WTC11 (cell line): ENCODE measurements around the gene CHRNA3. TPM values are rescaled to one million over a fixed set of nuclear protein-coding genes. Genes with fewer than 3 reads are reported as not detected.

Experiments used
- ATAC-seq: fragments of 200-7000 bp; cut with Tn5 transposase; 2 replicates; pipeline ENCODE4 v1.10.0; 2021; ENCODE audit warnings: mild to moderate bottlenecking, moderate library complexity
- CTCF ChIA-PET: fragments of 300-600 bp; sonication (Branson Sonifier 250); formaldehyde crosslinking; loops from one replicate; lab custom pipeline; 2021; ENCODE audit warnings: antibody characterized with exemption; lab: Charles Lee
- POLR2A ChIA-PET: fragments of 350-600 bp; sonication (Branson Sonifier 250); formaldehyde crosslinking; loops from one replicate; lab custom pipeline; 2021; ENCODE audit warnings: antibody characterized with exemption; lab: Charles Lee
- DNase-seq: peaks from one replicate; pipeline ENCODE4 v3.0.0; 2021; ENCODE audit warnings: low spot score
- H3K27ac Mint-ChIP-seq: 2 replicates; pipeline ENCODE4 v1.8.0; 2021; ENCODE audit warnings: mixed read lengths
- H3K27me3 Mint-ChIP-seq: 2 replicates; pipeline ENCODE4 v1.8.0; 2021; ENCODE audit warnings: low read depth, mild to moderate bottlenecking, moderate library complexity, mixed read lengths
- H3K36me3 Mint-ChIP-seq: 2 replicates; pipeline ENCODE4 v1.8.0; 2021; ENCODE audit warnings: mixed read lengths
- H3K4me1 Mint-ChIP-seq: 2 replicates; pipeline ENCODE4 v1.8.0; 2022; ENCODE audit warnings: mixed read lengths
- H3K4me3 Mint-ChIP-seq: 2 replicates; pipeline ENCODE4 v1.8.0; 2021; ENCODE audit warnings: mild to moderate bottlenecking, moderate library complexity, mixed read lengths
- H3K9me3 Mint-ChIP-seq: 2 replicates; pipeline ENCODE4 v1.8.0; 2021; ENCODE audit warnings: mixed read lengths
- ATF6 ChIP-seq: sonication (generic); formaldehyde crosslinking; IDR thresholded peaks from 2 replicates; pipeline ENCODE4 v1.8.1; 2023; ENCODE audit warnings: mild to moderate bottlenecking, missing genetic modification reagents
- CBFB ChIP-seq: sonication (generic); formaldehyde crosslinking; IDR thresholded peaks from 2 replicates; pipeline ENCODE4 v1.8.1; 2022; ENCODE audit warnings: mild to moderate bottlenecking, low read depth, missing genetic modification reagents
- CTCF ChIP-seq: fragments of 200-600 bp; IDR thresholded peaks from 2 replicates; pipeline ENCODE4 v1.8.0; 2022; ENCODE audit warnings: antibody characterized with exemption
- EMX1 ChIP-seq: fragments of 250-450 bp; sonication (Bioruptor Pico); IDR thresholded peaks from 2 replicates; pipeline ENCODE4 v1.8.0; 2021; ENCODE audit warnings: mild to moderate bottlenecking
- FOXJ3 ChIP-seq: sonication (generic); formaldehyde crosslinking; IDR thresholded peaks from 2 replicates; pipeline ENCODE4 v1.9.0; 2021; ENCODE audit warnings: missing genetic modification reagents, mild to moderate bottlenecking, borderline replicate concordance
- FOXP1 ChIP-seq: sonication (generic); formaldehyde crosslinking; IDR thresholded peaks from 2 replicates; pipeline ENCODE4 v1.8.0; 2022; ENCODE audit warnings: missing genetic modification reagents, mild to moderate bottlenecking, moderate library complexity, borderline replicate concordance
- GRHL2 ChIP-seq: fragments of 250-450 bp; sonication (Bioruptor Pico); IDR thresholded peaks from 2 replicates; pipeline ENCODE4 v1.8.0; 2022; ENCODE audit warnings: mild to moderate bottlenecking, moderate library complexity; ENCODE audit not compliant: insufficient replicate concordance, severe bottlenecking
- GTF2I ChIP-seq: fragments of 250-450 bp; sonication (Bioruptor Pico); conservative IDR thresholded peaks from 2 replicates; pipeline ENCODE4 v1.4.0; 2021; ENCODE audit warnings: mild to moderate bottlenecking
- IRF2 ChIP-seq: sonication (generic); formaldehyde crosslinking; IDR thresholded peaks from 2 replicates; pipeline ENCODE4 v1.8.0; 2022; ENCODE audit warnings: low read depth, missing genetic modification reagents, borderline replicate concordance
- JAZF1 ChIP-seq: fragments of 250-450 bp; sonication (Bioruptor Pico); IDR thresholded peaks from 2 replicates; pipeline ENCODE4 v1.9.0; 2021; ENCODE audit warnings: moderate library complexity, mild to moderate bottlenecking, inconsistent platforms
- JUN ChIP-seq: sonication (generic); formaldehyde crosslinking; IDR thresholded peaks from 2 replicates; pipeline ENCODE4 v1.8.0; 2023; ENCODE audit warnings: mild to moderate bottlenecking, missing genetic modification reagents
- NFATC4 ChIP-seq: fragments of 250-450 bp; sonication (Bioruptor Pico); IDR thresholded peaks from 2 replicates; pipeline ENCODE4 v1.9.0; 2021; ENCODE audit warnings: mild to moderate bottlenecking
- RORB ChIP-seq: fragments of 250-450 bp; sonication (Bioruptor Pico); IDR thresholded peaks from 2 replicates; pipeline ENCODE4 v1.9.0; 2021; ENCODE audit warnings: mild to moderate bottlenecking
- SOX15 ChIP-seq: fragments of 250-450 bp; sonication (Bioruptor Pico); IDR thresholded peaks from 2 replicates; pipeline ENCODE4 v1.9.0; 2021; ENCODE audit warnings: mild to moderate bottlenecking
- TEAD1 ChIP-seq: sonication (generic); formaldehyde crosslinking; IDR thresholded peaks from 2 replicates; pipeline ENCODE4 v1.8.0; 2022; ENCODE audit warnings: mild to moderate bottlenecking, missing genetic modification reagents
- TEAD4 ChIP-seq: sonication (generic); formaldehyde crosslinking; IDR thresholded peaks from 2 replicates; pipeline ENCODE4 v1.8.0; 2022; ENCODE audit warnings: mild to moderate bottlenecking, missing genetic modification reagents
- ZNF263 ChIP-seq: sonication (generic); formaldehyde crosslinking; IDR thresholded peaks from 2 replicates; pipeline ENCODE4 v1.8.1; 2022; ENCODE audit warnings: low read depth, mild to moderate bottlenecking, moderate library complexity, missing genetic modification reagents
- ZNF317 ChIP-seq: sonication (generic); formaldehyde crosslinking; IDR thresholded peaks from 2 replicates; pipeline ENCODE4 v1.8.1; 2023; ENCODE audit warnings: low read depth, mild to moderate bottlenecking, moderate library complexity, missing genetic modification reagents, borderline replicate concordance
- ZNF416 ChIP-seq: fragments of 250-450 bp; sonication (Bioruptor Pico); IDR thresholded peaks from 2 replicates; pipeline ENCODE4 v1.9.0; 2021; ENCODE audit warnings: mild to moderate bottlenecking, inconsistent platforms
- total RNA-seq: library from RNA; stranded (reverse); gene quantifications from 3 replicates; pipeline ENCODE4 v1.2.3, GENCODE V29; 2021
- TF ChIP-seq, protein P1 (sequence below): fragments of 250-450 bp; sonication (Bioruptor Pico); IDR thresholded peaks from 2 replicates; pipeline ENCODE4 v1.9.0; 2021; ENCODE audit warnings: mild to moderate bottlenecking
- TF ChIP-seq, protein P2 (sequence below): fragments of 250-450 bp; sonication (Bioruptor Pico); conservative IDR thresholded peaks from 2 replicates; pipeline ENCODE4 v1.9.0; 2021; ENCODE audit warnings: mild to moderate bottlenecking
- TF ChIP-seq, protein P3 (sequence below): sonication (generic); formaldehyde crosslinking; IDR thresholded peaks from 2 replicates; pipeline ENCODE4 v1.8.1; 2022; ENCODE audit warnings: low read depth, mild to moderate bottlenecking, moderate library complexity, missing genetic modification reagents, borderline replicate concordance
- TF ChIP-seq, protein P4 (sequence below): sonication (generic); formaldehyde crosslinking; IDR thresholded peaks from 2 replicates; pipeline ENCODE4 v1.8.0; 2023; ENCODE audit warnings: missing genetic modification reagents

CHRNA3 gene
- total RNA-seq, 1 experiment from 2014 or later, result 4.4 TPM

- Mint-ChIP-seq H3K4me1 (peaks cover 23% of the 10 kb centered on the region), H3K27ac (no peak overlapping the region; the same call in 1 of the 2 replicates), H3K4me3 (no peak overlapping the region), H3K36me3 (no peaks in the 10 kb centered on the region), H3K9me3 (no peaks in the 10 kb centered on the region), H3K27me3 (peaks cover 44% of the 10 kb centered on the region)
- CTCF ChIA-PET, result interaction anchor here (1.5 to 5.0 kb wide), 3 partner anchors 19 to 122 kb away, joined by 3 to 75 read pairs (median 51); no protein-coding TSS in a partner anchor
- DNase-seq, result no peak
- TF ChIP-seq NFATC4 (CRISPR knock-in tag), result no peak
- no peak for TF ChIP-seq GRHL2 (CRISPR knock-in tag)
- TF ChIP-seq SOX15 (CRISPR knock-in tag), result no peak
- TF ChIP-seq CBFB (CRISPR knock-in tag), result no peak
- TF ChIP-seq IRF2 (CRISPR knock-in tag), result no peak
- TF ChIP-seq, protein P1, sequence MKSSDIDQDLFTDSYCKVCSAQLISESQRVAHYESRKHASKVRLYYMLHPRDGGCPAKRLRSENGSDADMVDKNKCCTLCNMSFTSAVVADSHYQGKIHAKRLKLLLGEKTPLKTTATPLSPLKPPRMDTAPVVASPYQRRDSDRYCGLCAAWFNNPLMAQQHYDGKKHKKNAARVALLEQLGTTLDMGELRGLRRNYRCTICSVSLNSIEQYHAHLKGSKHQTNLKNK, result no peak
- TF ChIP-seq FOXJ3, result no peak
- no peak for TF ChIP-seq RORB
- TF ChIP-seq ATF6 (CRISPR knock-in tag), result no peak
- no peak for TF ChIP-seq CTCF
- TF ChIP-seq FOXP1 (CRISPR knock-in tag), result no peak
- TF ChIP-seq, protein P2, sequence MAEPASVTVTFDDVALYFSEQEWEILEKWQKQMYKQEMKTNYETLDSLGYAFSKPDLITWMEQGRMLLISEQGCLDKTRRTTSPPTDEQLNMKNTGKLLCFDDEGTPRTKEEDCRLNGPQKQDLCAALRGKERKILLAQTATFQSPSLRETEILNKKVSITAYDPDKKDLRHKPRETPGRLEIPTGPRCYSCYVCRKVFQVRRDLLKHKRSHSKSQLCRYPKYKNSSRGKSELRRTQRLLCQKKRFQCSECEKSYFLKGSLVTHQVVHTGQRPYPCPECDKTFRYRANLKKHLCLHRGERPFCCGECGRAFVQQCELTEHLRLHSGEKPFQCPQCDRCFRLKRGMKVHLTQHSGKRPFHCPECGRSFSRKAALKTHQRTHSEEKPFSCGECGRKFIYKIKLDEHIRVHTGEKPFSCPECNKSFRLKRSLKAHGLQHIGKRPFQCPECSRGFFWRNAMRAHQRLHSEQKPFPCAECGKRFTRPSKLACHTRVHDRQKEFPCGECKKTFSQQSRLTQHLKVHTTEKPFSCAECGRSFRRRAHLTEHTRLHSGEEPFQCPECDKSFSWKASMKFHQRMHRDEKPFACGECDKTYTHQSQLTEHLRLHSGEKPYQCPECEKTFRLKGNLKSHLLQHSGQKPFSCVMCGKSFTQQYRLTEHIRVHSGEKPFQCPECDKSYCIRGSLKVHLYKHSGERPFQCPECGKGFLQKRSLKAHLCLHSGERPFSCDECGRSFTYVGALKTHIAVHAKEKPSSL (CRISPR knock-in tag), result no peak
- no peak for TF ChIP-seq TEAD4 (CRISPR knock-in tag)
- no peak for TF ChIP-seq JUN (CRISPR knock-in tag)
- TF ChIP-seq, protein P3, sequence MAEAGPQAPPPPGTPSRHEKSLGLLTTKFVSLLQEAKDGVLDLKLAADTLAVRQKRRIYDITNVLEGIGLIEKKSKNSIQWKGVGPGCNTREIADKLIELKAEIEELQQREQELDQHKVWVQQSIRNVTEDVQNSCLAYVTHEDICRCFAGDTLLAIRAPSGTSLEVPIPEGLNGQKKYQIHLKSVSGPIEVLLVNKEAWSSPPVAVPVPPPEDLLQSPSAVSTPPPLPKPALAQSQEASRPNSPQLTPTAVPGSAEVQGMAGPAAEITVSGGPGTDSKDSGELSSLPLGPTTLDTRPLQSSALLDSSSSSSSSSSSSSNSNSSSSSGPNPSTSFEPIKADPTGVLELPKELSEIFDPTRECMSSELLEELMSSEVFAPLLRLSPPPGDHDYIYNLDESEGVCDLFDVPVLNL (CRISPR knock-in tag), result no peak
- TF ChIP-seq ZNF317 (CRISPR knock-in tag), result no peak
- TF ChIP-seq TEAD1, result no peak
- TF ChIP-seq JAZF1 (CRISPR knock-in tag), result no peak
- POLR2A ChIA-PET, result no interaction called here
- ATAC-seq, result no peak
Observed at GRCh38 chr15:78618064-78618463, 2.7 kb downstream of the CHRNA3 start.

GRCh38 chr15:78617516-78617915 lies 3.3 kb downstream of the CHRNA3 start:
- ATAC-seq, result no peak
- H3K4me1 Mint-ChIP-seq, result peaks cover 23% of the 10 kb centered on the region
- H3K27ac Mint-ChIP-seq, result no peak overlapping the region; the same call in 1 of the 2 replicates
- no peak overlapping the region for H3K4me3 Mint-ChIP-seq
- ChIA-PET POLR2A (no interaction called here), CTCF (interaction anchor here (5.0 kb wide), 1 partner anchor 19 kb away, joined by 75 read pairs; no protein-coding TSS in a partner anchor)
- H3K36me3 Mint-ChIP-seq, result no peaks in the 10 kb centered on the region
- peaks cover 39% of the 10 kb centered on the region for H3K27me3 Mint-ChIP-seq
- TF ChIP-seq ZNF416 (no peak), FOXJ3 (no peak), EMX1 (no peak), GTF2I (CRISPR knock-in tag) (no peak), ZNF263 (CRISPR knock-in tag) (no peak)
- TF ChIP-seq, protein P4, sequence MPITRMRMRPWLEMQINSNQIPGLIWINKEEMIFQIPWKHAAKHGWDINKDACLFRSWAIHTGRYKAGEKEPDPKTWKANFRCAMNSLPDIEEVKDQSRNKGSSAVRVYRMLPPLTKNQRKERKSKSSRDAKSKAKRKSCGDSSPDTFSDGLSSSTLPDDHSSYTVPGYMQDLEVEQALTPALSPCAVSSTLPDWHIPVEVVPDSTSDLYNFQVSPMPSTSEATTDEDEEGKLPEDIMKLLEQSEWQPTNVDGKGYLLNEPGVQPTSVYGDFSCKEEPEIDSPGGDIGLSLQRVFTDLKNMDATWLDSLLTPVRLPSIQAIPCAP (CRISPR knock-in tag), result no peak
- DNase-seq, result no peak
- no peaks in the 10 kb centered on the region for H3K9me3 Mint-ChIP-seq
